Panc1 (cell line): ENCODE measurements around the gene NPB. TPM values are rescaled to one million over a fixed set of nuclear protein-coding genes. Genes with fewer than 3 reads are reported as not detected.

Source experiments
- ATAC-seq: fragments of 200-7000 bp; cut with Tn5 transposase; 2 replicates; pipeline ENCODE4 v1.9.1; 2020; ENCODE audit warnings: mild to moderate bottlenecking, moderate library complexity
- BruUV-seq: library from RNA; stranded (reverse); fragments of 400-500 nt; replicated peaks from 2 replicates; lab custom pipeline; 2021; lab: Mats Ljungman, UMichigan
- CTCF ChIA-PET: fragments of 300-600 bp; sonication (Branson Sonifier 250); formaldehyde crosslinking; loops from one replicate; lab custom pipeline; 2022; ENCODE audit warnings: antibody characterized with exemption; lab: Charles Lee
- POLR2A ChIA-PET: fragments of 300-600 bp; sonication (Branson Sonifier 250); formaldehyde crosslinking; loops from one replicate; lab custom pipeline; 2022; ENCODE audit warnings: antibody characterized with exemption; lab: Charles Lee
- DNase-seq: peaks from one replicate; pipeline ENCODE4 v3.0.0-alpha.2; 2010; ENCODE audit warnings: low read depth, low spot score
- H3K27ac ChIP-seq: 2 replicates; pipeline ENCODE4 v1.5.1; 2011; ENCODE audit warnings: mild to moderate bottlenecking, low read length, inconsistent platforms
- H3K27me3 ChIP-seq: fragments of 200-500 bp; sonication (Bioruptor generic); 2 replicates; pipeline ENCODE4 v1.6.0; 2014; ENCODE audit warnings: low read length, inconsistent platforms; ENCODE audit not compliant: control insufficient read depth, insufficient read depth
- H3K36me3 ChIP-seq: fragments of 200-500 bp; sonication (Bioruptor generic); 2 replicates; pipeline ENCODE4 v1.5.1; 2014; ENCODE audit warnings: inconsistent platforms, mild to moderate bottlenecking, low read length, moderate library complexity; ENCODE audit not compliant: control insufficient read depth, insufficient read depth
- H3K4me1 ChIP-seq: 2 replicates; pipeline ENCODE4 v1.5.1; 2011; ENCODE audit warnings: inconsistent platforms, mild to moderate bottlenecking, low read length, moderate library complexity; ENCODE audit not compliant: control insufficient read depth, insufficient read depth
- H3K4me3 ChIP-seq, 2 experiments: 2 replicates each; pipeline ENCODE4 v1.5.1; 2011 to 2012; ENCODE audit warnings: low read depth in 2 of 2, low read length in 2 of 2, mild to moderate bottlenecking in 2 of 2, inconsistent platforms in 1 of 2, moderate library complexity in 1 of 2
- H3K9me3 ChIP-seq: fragments of 200-500 bp; sonication (Bioruptor generic); 2 replicates; pipeline ENCODE4 v1.5.1; 2014; ENCODE audit warnings: low read depth, mild to moderate bottlenecking, inconsistent platforms, low read length, moderate library complexity; ENCODE audit not compliant: control insufficient read depth, insufficient read depth
- POLR2AphosphoS5 ChIP-seq: IDR thresholded peaks from 2 replicates; pipeline ENCODE4 v1.6.1; 2012; ENCODE audit warnings: mild to moderate bottlenecking, low read depth, low read length, moderate library complexity
- SIN3A ChIP-seq: IDR thresholded peaks from 2 replicates; pipeline ENCODE4 v1.6.1; 2012; ENCODE audit warnings: low read depth, mild to moderate bottlenecking, low read length, moderate library complexity, borderline replicate concordance; ENCODE audit not compliant: insufficient read depth
- TCF7L2 ChIP-seq: IDR thresholded peaks from 2 replicates; pipeline ENCODE4 v1.6.1; 2011; ENCODE audit warnings: mild to moderate bottlenecking, low read depth, low read length, inconsistent platforms
- in situ Hi-C: cut with HindIII; loops from 2 replicates; pipeline ENCODE4 v1.10.0; 2016; ENCODE audit warnings: low sequenced_read_pairs, low pct_unique_long_range_greater_than_20kb
- intact Hi-C: fragments of 100-400 bp; cut with micrococcal nuclease; formaldehyde crosslinking; loops from one replicate; pipeline ENCODE4 v1.10.0; 2022; ENCODE audit not compliant: unreplicated experiment
- total RNA-seq: library from RNA; stranded (reverse); gene quantifications from one replicate; pipeline ENCODE4 v1.2.1, GENCODE V29; 2021; ENCODE audit not compliant: unreplicated experiment
- TF ChIP-seq, protein P1 (sequence below), 2 experiments: IDR thresholded peaks; 2 replicates each; pipeline ENCODE4 v1.6.1; 2011 to 2012; ENCODE audit warnings: low read depth in 2 of 2, control low read depth in 1 of 2, low read length in 1 of 2, mild to moderate bottlenecking in 1 of 2, moderate library complexity in 1 of 2; ENCODE audit not compliant: insufficient read depth in 1 of 2
- TF ChIP-seq, protein P2 (sequence below): fragments of 450-650 bp; IDR thresholded peaks from 2 replicates; pipeline ENCODE4 v1.5.1; 2017; ENCODE audit warnings: mild to moderate bottlenecking

NPB gene
- total RNA-seq, 1 experiment from 2014 or later, result 3.9 TPM

DNA sequence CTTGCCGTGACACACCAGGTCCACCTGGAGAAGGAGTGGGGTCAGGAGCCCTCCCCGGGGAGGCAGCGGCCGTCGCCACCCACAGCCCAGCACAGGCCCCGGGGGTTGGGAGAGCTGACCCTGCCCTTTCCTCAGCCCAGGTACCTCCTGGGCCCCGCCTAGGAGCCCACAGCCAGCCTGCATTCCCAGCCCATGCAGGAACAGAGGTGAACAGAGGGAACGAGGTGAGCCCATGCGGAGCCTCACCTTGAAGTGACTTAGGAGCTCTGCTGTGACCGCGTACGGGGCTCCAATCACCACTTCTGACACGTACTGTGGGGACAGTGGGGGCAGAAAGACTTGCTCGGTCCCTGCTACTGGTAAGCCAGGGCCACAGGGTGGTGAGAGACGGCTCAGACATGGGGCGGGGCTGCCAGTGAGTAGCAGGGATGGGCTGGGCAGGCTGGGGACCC lies 3.4 kb downstream of the NPB start:
- Histone ChIP-seq H3K4me3 (no peak overlapping the region), H3K36me3 (no peaks in the 10 kb centered on the region), H3K27me3 (no peaks in the 10 kb centered on the region), H3K9me3 (no peaks in the 10 kb centered on the region), H3K4me1 (peaks cover 17% of the 10 kb centered on the region), H3K27ac (no peak overlapping the region)
- POLR2A ChIA-PET, result no interaction called here
- ATAC-seq, result no peak
- in situ Hi-C loops (no loop called here), intact Hi-C loops (no loop called here)
- BruUV-seq, result no TSS peak
- CTCF ChIA-PET, result no interaction called here
- TF ChIP-seq, protein P1, sequence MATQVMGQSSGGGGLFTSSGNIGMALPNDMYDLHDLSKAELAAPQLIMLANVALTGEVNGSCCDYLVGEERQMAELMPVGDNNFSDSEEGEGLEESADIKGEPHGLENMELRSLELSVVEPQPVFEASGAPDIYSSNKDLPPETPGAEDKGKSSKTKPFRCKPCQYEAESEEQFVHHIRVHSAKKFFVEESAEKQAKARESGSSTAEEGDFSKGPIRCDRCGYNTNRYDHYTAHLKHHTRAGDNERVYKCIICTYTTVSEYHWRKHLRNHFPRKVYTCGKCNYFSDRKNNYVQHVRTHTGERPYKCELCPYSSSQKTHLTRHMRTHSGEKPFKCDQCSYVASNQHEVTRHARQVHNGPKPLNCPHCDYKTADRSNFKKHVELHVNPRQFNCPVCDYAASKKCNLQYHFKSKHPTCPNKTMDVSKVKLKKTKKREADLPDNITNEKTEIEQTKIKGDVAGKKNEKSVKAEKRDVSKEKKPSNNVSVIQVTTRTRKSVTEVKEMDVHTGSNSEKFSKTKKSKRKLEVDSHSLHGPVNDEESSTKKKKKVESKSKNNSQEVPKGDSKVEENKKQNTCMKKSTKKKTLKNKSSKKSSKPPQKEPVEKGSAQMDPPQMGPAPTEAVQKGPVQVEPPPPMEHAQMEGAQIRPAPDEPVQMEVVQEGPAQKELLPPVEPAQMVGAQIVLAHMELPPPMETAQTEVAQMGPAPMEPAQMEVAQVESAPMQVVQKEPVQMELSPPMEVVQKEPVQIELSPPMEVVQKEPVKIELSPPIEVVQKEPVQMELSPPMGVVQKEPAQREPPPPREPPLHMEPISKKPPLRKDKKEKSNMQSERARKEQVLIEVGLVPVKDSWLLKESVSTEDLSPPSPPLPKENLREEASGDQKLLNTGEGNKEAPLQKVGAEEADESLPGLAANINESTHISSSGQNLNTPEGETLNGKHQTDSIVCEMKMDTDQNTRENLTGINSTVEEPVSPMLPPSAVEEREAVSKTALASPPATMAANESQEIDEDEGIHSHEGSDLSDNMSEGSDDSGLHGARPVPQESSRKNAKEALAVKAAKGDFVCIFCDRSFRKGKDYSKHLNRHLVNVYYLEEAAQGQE (IDR thresholded peaks at IDR 0.05; ENCODE audit: insufficient read depth in 1 of 2, low read depth in 2 of 2, low read length in 1 of 2), result no peak
- no peak for TF ChIP-seq SIN3A
- TF ChIP-seq, protein P2, sequence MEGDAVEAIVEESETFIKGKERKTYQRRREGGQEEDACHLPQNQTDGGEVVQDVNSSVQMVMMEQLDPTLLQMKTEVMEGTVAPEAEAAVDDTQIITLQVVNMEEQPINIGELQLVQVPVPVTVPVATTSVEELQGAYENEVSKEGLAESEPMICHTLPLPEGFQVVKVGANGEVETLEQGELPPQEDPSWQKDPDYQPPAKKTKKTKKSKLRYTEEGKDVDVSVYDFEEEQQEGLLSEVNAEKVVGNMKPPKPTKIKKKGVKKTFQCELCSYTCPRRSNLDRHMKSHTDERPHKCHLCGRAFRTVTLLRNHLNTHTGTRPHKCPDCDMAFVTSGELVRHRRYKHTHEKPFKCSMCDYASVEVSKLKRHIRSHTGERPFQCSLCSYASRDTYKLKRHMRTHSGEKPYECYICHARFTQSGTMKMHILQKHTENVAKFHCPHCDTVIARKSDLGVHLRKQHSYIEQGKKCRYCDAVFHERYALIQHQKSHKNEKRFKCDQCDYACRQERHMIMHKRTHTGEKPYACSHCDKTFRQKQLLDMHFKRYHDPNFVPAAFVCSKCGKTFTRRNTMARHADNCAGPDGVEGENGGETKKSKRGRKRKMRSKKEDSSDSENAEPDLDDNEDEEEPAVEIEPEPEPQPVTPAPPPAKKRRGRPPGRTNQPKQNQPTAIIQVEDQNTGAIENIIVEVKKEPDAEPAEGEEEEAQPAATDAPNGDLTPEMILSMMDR, result no peak
- TF ChIP-seq TCF7L2, result no peak
- no peak for TF ChIP-seq POLR2AphosphoS5
- no peak for DNase-seq

DNA sequence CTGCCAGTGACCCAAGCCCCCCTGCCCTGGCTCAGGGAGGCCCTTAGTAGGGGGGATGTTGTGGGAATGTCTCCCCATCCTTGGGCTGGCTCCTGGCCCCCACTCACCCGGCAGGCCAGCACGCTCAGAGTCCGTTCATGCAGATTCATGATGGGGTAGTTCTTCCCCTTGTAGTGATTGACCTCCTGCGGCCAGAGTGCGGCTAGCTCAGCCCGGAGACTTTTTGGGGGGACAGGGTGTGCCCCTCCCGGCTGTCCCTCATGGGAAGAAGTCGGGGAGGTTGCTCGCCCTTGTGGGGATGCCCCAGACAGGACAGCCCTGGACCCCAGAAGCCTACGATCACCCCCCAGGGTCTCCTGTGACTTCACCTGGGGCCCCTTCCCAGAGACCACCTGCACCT lies 4.0 kb downstream of the NPB start:
- Histone ChIP-seq H3K36me3 (no peaks in the 10 kb centered on the region), H3K4me3 (no peak overlapping the region), H3K27ac (no peak overlapping the region), H3K4me1 (peaks cover 18% of the 10 kb centered on the region), H3K9me3 (no peaks in the 10 kb centered on the region), H3K27me3 (no peaks in the 10 kb centered on the region)
- in situ Hi-C loops, result no loop called here
- DNase-seq (no peak), ATAC-seq (no peak)
- intact Hi-C loops, result no loop called here
- ChIA-PET POLR2A (no interaction called here), CTCF (no interaction called here)
- TF ChIP-seq POLR2AphosphoS5 (no peak), SIN3A (no peak), TCF7L2 (no peak)
- TF ChIP-seq, protein P2, result no peak
- TF ChIP-seq, protein P1 (IDR thresholded peaks at IDR 0.05; ENCODE audit: insufficient read depth in 1 of 2, low read depth in 2 of 2, low read length in 1 of 2), result no peak
- no TSS peak for BruUV-seq
